ENCODE measurements around the gene HEXIM2. TPM values are rescaled to one million over a fixed set of nuclear protein-coding genes. Genes with fewer than 3 reads are reported as not detected.

HEXIM2 gene
- total RNA-seq, 4 donors from 2014 or later = 2.2 to 10.4 (median 4.4) TPM

GRCh38 chr17:45139533-45139920, 22.1 kb upstream of the HEXIM2 start:
- no peak overlapping the region for H3K27ac ChIP-seq
- H3K4me1 ChIP-seq = peaks cover 25% of the 10 kb centered on the region
- no peaks in the 10 kb centered on the region for H3K9me3 ChIP-seq
- TF ChIP-seq CTCF (IDR thresholded peaks at IDR 0.05) (no peak), EP300 (IDR thresholded peaks at IDR 0.05) (no peak), POLR2AphosphoS5 (IDR thresholded peaks at IDR 0.05) (no peak), POLR2A (IDR thresholded peaks at IDR 0.05) (no peak)
- 83% methylated on average over 4 of the region's 4 CpGs for WGBS
- H3K36me3 ChIP-seq = no peaks in the 10 kb centered on the region
- no peaks in the 10 kb centered on the region for H3K27me3 ChIP-seq
- no peak overlapping the region for H3K4me3 ChIP-seq
- DNase-seq (ENCODE audit: low spot score in 2 of 2) = no peak

GRCh38 chr17:45143094-45143670, 18.5 kb upstream of the HEXIM2 start:
- H3K27ac ChIP-seq = peak overlapping the region; percentile 90
- no peaks in the 10 kb centered on the region for H3K36me3 ChIP-seq
- TF ChIP-seq POLR2A (IDR thresholded peaks at IDR 0.05) (no peak), CTCF (IDR thresholded peaks at IDR 0.05) (no peak), POLR2AphosphoS5 (IDR thresholded peaks at IDR 0.05) (no peak), EP300 (IDR thresholded peaks at IDR 0.05) (no peak)
- peak overlapping the region; percentile 60 for H3K4me3 ChIP-seq
- 71% methylated on average over 12 of the region's 13 CpGs for WGBS
- no peaks in the 10 kb centered on the region for H3K9me3 ChIP-seq
- DNase-seq (ENCODE audit: low spot score in 2 of 2) = no peak
- H3K27me3 ChIP-seq = no peaks in the 10 kb centered on the region
- H3K4me1 ChIP-seq = peaks cover 35% of the 10 kb centered on the region

GRCh38 chr17:45143767-45144198, 17.9 kb upstream of the HEXIM2 start:
- Histone ChIP-seq H3K4me1 (peaks cover 38% of the 10 kb centered on the region), H3K9me3 (no peaks in the 10 kb centered on the region), H3K27ac (peak overlapping the region; percentile 90), H3K27me3 (no peaks in the 10 kb centered on the region), H3K36me3 (no peaks in the 10 kb centered on the region), H3K4me3 (peak overlapping the region; percentile 60)
- peak; percentile 96 for DNase-seq (ENCODE audit: low spot score in 2 of 2)
- peak in 1 of 3 donors; percentile 20 for TF ChIP-seq POLR2AphosphoS5 (IDR thresholded peaks at IDR 0.05)
- no peak for TF ChIP-seq CTCF (IDR thresholded peaks at IDR 0.05)
- WGBS = 0% methylated on average over 10 of the region's 21 CpGs

GRCh38 chr17:45144199-45145034, 17.3 kb upstream of the HEXIM2 start:
- Histone ChIP-seq H3K4me1 (peaks cover 39% of the 10 kb centered on the region), H3K4me3 (peak overlapping the region; percentile 60), H3K36me3 (no peaks in the 10 kb centered on the region), H3K9me3 (no peaks in the 10 kb centered on the region), H3K27me3 (no peaks in the 10 kb centered on the region), H3K27ac (peak overlapping the region; percentile 90)
- peak in 1 of 2 donors; percentile 83 for DNase-seq (ENCODE audit: low spot score in 2 of 2)
- 0% methylated on average over 18 of the region's 71 CpGs for WGBS
- TF ChIP-seq CTCF (IDR thresholded peaks at IDR 0.05) = no peak
- TF ChIP-seq POLR2AphosphoS5 (IDR thresholded peaks at IDR 0.05) = no peak
- TF ChIP-seq EP300 (IDR thresholded peaks at IDR 0.05) = no peak
- no peak for TF ChIP-seq POLR2A (IDR thresholded peaks at IDR 0.05)

- Histone ChIP-seq H3K4me3 (peak overlapping the region; percentile 60), H3K27ac (peak overlapping the region; percentile 90), H3K4me1 (peaks cover 39% of the 10 kb centered on the region), H3K9me3 (no peaks in the 10 kb centered on the region), H3K27me3 (no peaks in the 10 kb centered on the region), H3K36me3 (no peaks in the 10 kb centered on the region)
- DNase-seq (ENCODE audit: low spot score in 2 of 2) = no peak
- TF ChIP-seq CTCF (IDR thresholded peaks at IDR 0.05) = no peak
- TF ChIP-seq EP300 (IDR thresholded peaks at IDR 0.05) = no peak
- TF ChIP-seq POLR2AphosphoS5 (IDR thresholded peaks at IDR 0.05) = no peak
- 81% methylated on average over 3 of the region's 8 CpGs for WGBS
Observed at GRCh38 chr17:45145035-45145389, 16.7 kb upstream of the HEXIM2 start.
